HG03175 (cell line): ENCODE results near the gene DIPK2B.
A peak's percentile ranks its signal among the peaks of the same experiment; 100 is the strongest.

Source experiments
- ATAC-seq: cut with Tn5 transposase; IDR thresholded peaks from one replicate; pipeline ENCODE4 v1.9.1; 2021; ENCODE audit warnings: mild to moderate bottlenecking, moderate library complexity; ENCODE audit not compliant: unreplicated experiment

DIPK2B gene, protein sequence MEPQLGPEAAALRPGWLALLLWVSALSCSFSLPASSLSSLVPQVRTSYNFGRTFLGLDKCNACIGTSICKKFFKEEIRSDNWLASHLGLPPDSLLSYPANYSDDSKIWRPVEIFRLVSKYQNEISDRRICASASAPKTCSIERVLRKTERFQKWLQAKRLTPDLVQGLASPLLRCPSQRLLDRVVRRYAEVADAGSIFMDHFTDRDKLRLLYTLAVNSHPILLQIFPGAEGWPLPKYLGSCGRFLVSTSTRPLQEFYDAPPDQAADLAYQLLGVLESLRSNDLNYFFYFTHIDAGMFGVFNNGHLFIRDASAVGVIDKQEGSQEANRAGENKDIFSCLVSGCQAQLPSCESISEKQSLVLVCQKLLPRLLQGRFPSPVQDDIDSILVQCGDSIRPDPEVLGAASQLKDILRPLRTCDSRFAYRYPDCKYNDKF

DNA sequence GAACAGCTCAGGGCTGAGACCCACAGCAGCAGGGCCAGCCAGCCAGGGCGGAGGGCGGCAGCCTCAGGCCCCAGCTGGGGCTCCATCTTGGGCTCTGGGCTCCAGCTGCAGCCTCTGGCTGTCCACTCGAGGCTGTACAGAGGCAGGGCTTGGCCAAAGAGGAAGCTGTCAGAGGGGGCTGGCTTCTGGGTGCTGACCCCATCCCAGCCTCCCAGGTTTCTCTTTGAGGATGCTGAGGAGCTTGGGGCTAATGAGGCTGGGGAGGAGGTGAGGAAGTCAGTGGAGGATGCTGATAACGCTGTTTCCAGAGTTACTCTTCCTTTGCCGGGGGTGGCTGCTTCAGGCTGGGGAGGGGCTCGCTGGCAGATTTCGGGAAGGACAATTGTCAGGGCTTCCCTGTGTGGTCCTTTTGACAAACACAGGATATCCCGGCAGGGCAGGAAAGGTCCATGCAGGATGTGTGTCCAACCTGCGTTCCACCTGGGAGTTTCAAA lies at the start of gene DIPK2B:
Gene DIPK2B, minus strand, starts transcription at position 136 of the 494 bp plus-strand sequence. Its CDS starts 50 bp downstream, at position 86.
- no peak for ATAC-seq

DNA sequence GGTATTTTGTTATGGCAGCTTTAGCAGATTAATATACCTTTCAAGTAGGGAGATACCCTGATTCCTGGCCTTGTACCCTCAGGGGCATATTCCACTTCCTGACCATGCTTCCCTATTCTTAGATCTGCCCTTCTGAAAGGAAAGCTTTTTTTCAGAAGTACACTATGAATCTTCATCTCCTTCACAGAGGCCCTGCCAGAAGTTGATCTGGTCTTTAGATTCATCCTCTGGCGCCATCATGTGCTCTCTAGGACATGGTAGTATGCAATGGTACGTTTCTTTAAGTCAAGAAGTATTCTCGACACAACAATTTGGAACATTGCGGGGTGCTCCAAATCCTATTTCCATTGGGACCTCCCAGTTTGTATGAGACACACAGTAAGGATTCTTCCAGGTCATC lies 39.6 kb upstream of the DIPK2B start:
- no peak for ATAC-seq

- no peak for ATAC-seq
Measured at GRCh38 chrX:45238489-45238888, 37.8 kb upstream of the DIPK2B start.

- no peak for ATAC-seq
Measured at GRCh38 chrX:45233531-45233930, 32.9 kb upstream of the DIPK2B start.

DNA sequence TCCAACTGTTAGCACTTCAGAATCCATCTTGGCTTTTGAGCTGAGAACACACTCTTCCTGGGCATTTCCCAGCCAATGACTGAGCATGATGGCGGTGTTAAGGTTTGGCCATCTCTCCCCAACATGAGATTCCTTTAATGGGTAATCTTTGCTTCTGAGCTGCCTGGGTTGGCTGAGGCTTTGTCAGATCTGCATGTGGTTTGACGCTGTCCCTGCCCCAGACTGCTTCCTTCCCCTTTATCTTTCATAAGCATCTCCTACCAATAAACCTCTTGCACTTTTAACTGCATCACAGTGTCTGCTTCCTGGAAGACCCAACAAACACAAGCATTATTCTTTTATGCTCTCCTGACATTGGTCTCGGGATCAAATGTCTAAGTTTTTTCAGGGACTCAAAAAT lies 31.5 kb upstream of the DIPK2B start:
- ATAC-seq, result no peak

DNA sequence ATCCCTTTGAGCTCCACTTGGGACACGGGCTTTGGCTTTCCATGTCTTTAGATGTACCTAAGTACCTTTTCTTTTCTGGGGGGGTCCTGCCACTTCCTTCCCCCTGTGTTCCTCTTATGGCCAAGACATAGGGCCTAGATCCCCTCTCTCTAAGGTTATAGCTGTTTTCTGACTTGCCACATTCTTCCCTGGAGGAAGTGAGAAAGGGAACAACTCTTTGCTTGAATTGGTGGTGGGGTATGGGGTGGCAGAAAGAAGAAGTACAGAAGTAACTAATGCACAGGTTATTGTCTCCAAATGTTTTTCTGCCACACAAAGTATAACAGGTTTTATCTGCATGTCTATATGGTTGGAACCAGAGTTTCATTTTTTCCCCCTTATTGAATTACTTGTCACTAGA lies 29.7 kb upstream of the DIPK2B start:
- ATAC-seq, result no peak

DNA sequence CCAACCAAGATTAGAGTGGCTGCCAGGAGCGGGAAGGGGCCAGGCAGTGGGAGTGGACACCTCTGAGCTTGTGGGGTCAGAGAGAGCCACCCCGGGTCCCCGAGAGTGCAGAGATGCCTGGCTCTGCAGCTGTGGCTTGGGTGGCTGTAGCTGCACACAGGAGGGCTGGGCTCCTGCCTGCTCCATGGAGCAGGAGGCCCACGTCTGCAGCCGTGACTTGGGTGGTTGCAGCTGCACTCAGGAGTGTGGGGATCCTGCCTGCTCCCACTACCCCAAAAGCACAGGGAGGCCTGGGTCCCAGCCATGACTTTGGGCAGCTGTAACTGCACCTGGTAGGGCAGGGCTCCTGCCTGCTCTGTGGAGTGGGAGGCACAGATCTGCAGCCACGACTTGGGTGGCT lies 28.7 kb upstream of the DIPK2B start:
- no peak for ATAC-seq

DNA sequence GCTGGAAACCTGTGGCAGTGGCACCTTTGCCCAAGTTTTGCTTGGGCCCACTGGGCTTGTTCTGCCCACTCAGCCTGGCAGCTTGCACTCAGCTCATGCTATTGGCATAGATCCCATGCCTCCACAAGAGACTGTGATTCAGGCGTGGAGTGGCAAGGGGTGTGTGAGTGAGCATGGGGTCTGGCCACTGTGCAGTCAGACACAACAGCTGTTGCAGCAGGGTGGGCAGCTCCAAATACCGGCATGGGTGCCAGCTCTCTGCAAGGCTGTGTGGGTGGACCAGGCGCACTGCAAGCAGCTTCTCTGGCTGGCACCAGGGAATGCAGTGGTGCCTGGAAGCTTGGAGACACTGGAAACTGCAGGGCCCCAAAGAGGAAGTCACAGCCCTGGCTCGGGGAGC lies 27.4 kb upstream of the DIPK2B start:
- no peak for ATAC-seq

DNA sequence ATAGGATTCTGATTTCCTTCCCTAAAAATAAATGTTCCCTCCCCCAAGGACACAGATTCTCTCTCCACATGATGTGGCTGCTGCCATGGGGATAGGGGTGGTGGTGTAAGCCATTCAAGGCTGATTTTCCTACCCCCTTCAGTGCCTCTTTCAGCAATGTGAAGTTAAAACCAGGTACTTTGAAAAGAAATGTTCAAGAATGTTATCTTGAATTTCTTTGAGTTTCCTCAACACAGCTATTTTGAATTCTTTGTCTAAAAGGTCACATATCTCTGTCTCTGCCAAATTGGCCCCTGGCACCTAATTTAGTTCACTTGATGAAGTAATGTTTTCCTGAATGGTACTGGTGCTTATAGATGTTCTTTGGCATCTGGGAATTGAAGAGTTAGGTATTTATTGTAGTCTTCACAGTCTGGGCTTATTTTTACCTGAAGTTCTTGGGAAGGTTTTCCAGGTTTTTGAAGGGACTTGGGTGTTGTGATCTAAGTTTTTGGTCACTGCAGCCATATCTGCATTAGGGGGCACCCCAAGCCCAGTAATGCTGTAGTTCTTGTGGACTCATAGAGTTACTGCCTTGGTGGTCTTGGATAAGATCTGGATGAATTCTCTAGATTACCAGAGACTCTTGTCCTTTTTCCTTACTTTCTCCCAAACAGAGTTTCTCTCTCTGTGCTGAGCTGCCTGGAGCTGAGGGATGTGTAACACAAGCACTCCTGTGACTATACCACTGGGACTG lies 7.6 kb upstream of the DIPK2B start:
- no peak for ATAC-seq

- ATAC-seq, result no peak
Measured at GRCh38 chrX:45202171-45202570, 1.5 kb upstream of the DIPK2B start.

GRCh38 chrX:45198706-45199105 lies 2.0 kb downstream of the DIPK2B start:
- no peak for ATAC-seq

DNA sequence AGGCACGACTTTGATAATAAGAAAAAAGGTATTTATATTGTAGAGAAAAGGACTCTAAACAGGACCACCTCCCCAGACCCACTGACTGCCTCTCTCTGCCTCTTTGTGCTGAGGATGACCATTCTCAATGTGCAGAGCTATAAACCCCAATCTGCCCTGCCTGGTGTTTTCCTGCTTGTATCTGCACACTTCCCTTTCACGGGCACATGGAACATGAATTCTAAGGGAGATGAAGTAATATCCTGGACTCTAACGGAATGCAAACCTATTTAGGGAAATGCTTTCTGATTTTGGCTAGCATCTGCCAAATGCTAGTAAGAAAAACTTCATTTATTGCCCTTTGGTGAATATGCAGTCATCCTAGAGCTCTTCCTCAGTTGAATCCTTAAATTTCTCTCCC lies 2.4 kb downstream of the DIPK2B start:
- ATAC-seq, result no peak

DNA sequence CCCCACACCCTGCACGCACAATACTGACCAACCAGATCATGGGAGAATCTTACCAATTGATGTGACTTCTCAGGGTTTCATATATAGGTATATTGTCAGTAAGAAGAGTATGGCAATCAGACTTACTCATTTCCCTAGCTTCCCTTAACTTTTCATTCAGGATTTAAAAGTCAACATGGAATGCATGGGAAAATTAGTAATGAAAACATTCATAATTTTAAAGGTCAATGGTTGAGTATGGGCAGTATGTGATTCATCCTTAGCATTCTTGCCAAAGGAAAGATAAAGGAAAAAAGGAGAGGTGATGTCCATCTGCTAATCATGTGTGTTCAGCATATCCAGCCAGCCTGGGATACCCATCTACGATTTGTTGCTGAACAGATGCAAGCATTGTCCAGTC lies 4.0 kb downstream of the DIPK2B start:
- no peak for ATAC-seq

GRCh38 chrX:45191820-45192409 lies 8.8 kb downstream of the DIPK2B start:
- ATAC-seq, result no peak

DNA sequence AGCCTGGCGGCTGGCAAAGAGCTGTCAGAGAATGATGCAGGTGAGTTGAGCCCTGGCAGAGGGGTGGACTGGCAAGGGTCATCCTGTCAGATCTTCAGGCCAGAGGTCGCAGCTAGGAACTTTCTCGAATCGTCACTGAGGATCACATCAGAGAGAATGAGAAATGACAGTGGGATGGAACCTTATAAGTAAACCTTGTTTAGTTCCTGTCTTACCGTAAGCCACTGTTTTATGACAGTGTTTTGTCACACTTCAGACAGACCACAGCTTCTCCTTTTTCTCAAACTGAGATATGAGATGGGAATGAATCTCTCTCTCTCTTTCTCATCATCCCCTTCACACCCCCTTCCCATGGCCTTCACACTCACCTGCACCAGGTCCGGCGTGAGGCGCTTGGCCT lies 9.3 kb downstream of the DIPK2B start:
- peak; percentile 63 for ATAC-seq

DNA sequence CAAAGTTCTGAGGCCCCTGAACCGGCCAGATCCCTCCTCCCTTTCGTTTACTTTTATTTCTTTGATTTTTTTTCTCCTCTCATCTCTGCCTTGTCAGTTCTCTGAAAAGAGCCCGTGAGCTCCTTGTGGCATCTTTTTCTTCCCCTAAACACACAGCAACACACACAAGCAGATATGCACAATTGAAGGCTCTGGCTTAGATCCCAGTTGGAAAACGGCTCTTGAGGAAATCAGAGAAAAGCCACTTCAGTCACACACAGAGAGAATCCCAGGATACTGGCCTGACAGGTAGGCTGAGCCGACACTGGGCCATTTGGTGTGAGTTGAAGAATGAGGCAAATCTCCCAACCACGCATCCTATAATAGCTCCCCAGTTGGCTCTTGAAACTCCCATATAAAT lies 12.9 kb downstream of the DIPK2B start:
- ATAC-seq, result no peak

GRCh38 chrX:45186643-45187026 lies 14.0 kb downstream of the DIPK2B start:
- peak; percentile 22 for ATAC-seq

- no peak for ATAC-seq
Measured at GRCh38 chrX:45184211-45184610, 16.5 kb downstream of the DIPK2B start.

GRCh38 chrX:45172890-45173289 lies 27.8 kb downstream of the DIPK2B start:
- ATAC-seq, result no peak

GRCh38 chrX:45166781-45167180 lies 33.9 kb downstream of the DIPK2B start:
- no peak for ATAC-seq

DNA sequence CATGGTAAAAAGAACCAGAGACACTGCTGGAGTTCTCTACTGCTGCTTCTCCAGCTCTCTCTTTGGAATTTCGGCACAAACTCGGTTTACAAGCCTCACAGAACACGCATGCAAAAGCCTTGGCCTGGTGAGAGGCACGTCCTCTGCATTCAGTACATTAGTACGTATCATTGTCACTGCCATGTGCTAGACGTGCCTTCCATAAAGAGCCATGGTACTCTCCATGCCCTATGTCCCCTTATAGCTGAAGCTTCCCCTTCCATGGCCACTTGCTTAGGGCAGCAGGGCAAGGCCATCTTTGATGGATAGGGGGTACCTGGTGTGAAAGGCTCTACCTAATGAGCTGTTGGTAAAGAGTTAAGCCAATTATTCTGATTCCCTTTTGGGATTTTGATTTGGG lies 35.0 kb downstream of the DIPK2B start:
- ATAC-seq, result no peak

- ATAC-seq, result no peak
Measured at GRCh38 chrX:45164995-45165394, 35.7 kb downstream of the DIPK2B start.
